ENCODE data around the gene TMEM183A.

DNA sequence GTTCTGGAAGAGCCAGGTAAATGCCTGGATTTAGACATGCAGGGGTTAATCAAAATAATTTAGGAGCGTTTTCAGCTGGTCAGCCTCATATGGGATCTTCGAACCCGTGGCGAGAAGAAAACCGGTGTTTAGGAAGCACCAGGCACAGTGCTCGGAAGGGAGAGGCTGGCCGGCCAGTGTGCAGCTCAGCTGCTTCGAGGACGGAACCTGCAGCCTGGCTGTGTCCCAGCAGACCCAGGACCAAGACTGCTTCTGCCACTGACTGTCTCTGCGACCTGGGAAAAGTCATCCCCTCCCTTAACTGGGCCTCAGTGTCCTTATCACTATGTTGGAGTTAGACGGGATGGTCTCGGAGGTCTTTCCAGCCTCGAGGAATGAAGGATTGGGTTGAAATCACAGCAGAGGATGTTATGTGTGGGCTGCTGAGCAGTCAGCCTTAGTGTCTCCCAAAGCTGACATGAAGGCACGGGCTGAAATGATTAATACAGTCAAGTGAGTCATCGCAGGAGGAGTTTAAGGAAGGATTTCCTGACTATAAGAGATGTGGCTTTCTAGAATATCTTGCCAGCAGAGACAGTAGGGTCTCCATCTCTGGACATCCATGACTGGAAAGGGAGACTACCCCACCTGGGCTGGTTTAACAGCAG lies 39.9 kb downstream of the TMEM183A start:
- TF ChIP-seq, protein P1, sequence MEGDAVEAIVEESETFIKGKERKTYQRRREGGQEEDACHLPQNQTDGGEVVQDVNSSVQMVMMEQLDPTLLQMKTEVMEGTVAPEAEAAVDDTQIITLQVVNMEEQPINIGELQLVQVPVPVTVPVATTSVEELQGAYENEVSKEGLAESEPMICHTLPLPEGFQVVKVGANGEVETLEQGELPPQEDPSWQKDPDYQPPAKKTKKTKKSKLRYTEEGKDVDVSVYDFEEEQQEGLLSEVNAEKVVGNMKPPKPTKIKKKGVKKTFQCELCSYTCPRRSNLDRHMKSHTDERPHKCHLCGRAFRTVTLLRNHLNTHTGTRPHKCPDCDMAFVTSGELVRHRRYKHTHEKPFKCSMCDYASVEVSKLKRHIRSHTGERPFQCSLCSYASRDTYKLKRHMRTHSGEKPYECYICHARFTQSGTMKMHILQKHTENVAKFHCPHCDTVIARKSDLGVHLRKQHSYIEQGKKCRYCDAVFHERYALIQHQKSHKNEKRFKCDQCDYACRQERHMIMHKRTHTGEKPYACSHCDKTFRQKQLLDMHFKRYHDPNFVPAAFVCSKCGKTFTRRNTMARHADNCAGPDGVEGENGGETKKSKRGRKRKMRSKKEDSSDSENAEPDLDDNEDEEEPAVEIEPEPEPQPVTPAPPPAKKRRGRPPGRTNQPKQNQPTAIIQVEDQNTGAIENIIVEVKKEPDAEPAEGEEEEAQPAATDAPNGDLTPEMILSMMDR (IDR thresholded peaks at IDR 0.05), result no peak
- no peak for TF ChIP-seq POLR2AphosphoS5 (IDR thresholded peaks at IDR 0.05)
- TF ChIP-seq EP300 (IDR thresholded peaks at IDR 0.05), result no peak

All from suprapubic skin (tissue), 4 donors.